CD8-positive, alpha-beta memory T cell (primary cell): ENCODE results near the gene BAAT. TPM values are rescaled to one million over a fixed set of nuclear protein-coding genes. Genes with fewer than 3 reads are reported as not detected.
A peak's percentile ranks its signal among the peaks of the same experiment; 100 is the strongest.

Source experiments
- CTCF ChIA-PET: fragments of 350-600 bp; sonication (Branson Sonifier 250); formaldehyde crosslinking; loops from one replicate; lab custom pipeline; 2021; ENCODE audit warnings: antibody characterized with exemption; lab: Charles Lee
- POLR2A ChIA-PET: fragments of 350-600 bp; sonication (Branson Sonifier 250); formaldehyde crosslinking; loops from one replicate; lab custom pipeline; 2021; ENCODE audit warnings: antibody characterized with exemption; lab: Charles Lee
- DNase-seq, 5 donors: peaks; one replicate each; pipeline versions ENCODE4 v3.0.0 to v3.0.0-alpha.2; 2020 to 2022; ENCODE audit warnings: mixed read lengths in 1 of 5
- H3K27ac ChIP-seq: one replicate; pipeline ENCODE4 v1.7.0; 2013; ENCODE audit warnings: low read depth, mild to moderate bottlenecking, low read length, moderate library complexity
- H3K27me3 ChIP-seq: 2 replicates; pipeline ENCODE4 v1.7.0; 2013; ENCODE audit warnings: low read length, mild to moderate bottlenecking; ENCODE audit not compliant: insufficient read depth, poor library complexity, severe bottlenecking
- H3K36me3 ChIP-seq: 2 replicates; pipeline ENCODE4 v1.7.0; 2013; ENCODE audit warnings: mild to moderate bottlenecking, low read length, moderate library complexity; ENCODE audit not compliant: insufficient read depth
- H3K4me1 ChIP-seq: 2 replicates; pipeline ENCODE4 v1.7.0; 2013; ENCODE audit warnings: mild to moderate bottlenecking, low read length, moderate library complexity; ENCODE audit not compliant: insufficient read depth
- H3K4me3 ChIP-seq: 2 replicates; pipeline ENCODE4 v1.7.0; 2013; ENCODE audit warnings: mild to moderate bottlenecking, low read length
- H3K9me3 ChIP-seq: 2 replicates; pipeline ENCODE4 v1.7.0; 2013; ENCODE audit warnings: mild to moderate bottlenecking, low read length
- H3K27ac Mint-ChIP-seq, 8 donors: one replicate each; pipeline ENCODE4 v1.8.0; 2020 to 2021; ENCODE audit warnings: mixed read lengths in 8 of 8, mild to moderate bottlenecking in 6 of 8, inconsistent platforms in 3 of 8, moderate library complexity in 3 of 8
- H3K27me3 Mint-ChIP-seq, 2 donors: one replicate each; pipeline ENCODE4 v1.8.0; 2020 to 2021; ENCODE audit warnings: mixed read lengths in 2 of 2, mild to moderate bottlenecking in 1 of 2, moderate library complexity in 1 of 2
- H3K36me3 Mint-ChIP-seq, 3 donors: one replicate each; pipeline ENCODE4 v1.8.0; 2020 to 2021; ENCODE audit warnings: mixed read lengths in 3 of 3, inconsistent platforms in 1 of 3, mild to moderate bottlenecking in 1 of 3
- H3K4me1 Mint-ChIP-seq, 3 donors: one replicate each; pipeline ENCODE4 v1.8.0; 2020 to 2021; ENCODE audit warnings: mixed read lengths in 3 of 3, inconsistent platforms in 1 of 3, mild to moderate bottlenecking in 1 of 3
- H3K4me3 Mint-ChIP-seq, 7 donors: one replicate each; pipeline ENCODE4 v1.8.0; 2020 to 2021; ENCODE audit warnings: mixed read lengths in 7 of 7, mild to moderate bottlenecking in 6 of 7, moderate library complexity in 4 of 7, inconsistent platforms in 2 of 7
- H3K9me3 Mint-ChIP-seq, 5 donors: one replicate each; pipeline ENCODE4 v1.8.0; 2020 to 2022; ENCODE audit warnings: mixed read lengths in 5 of 5, mild to moderate bottlenecking in 3 of 5, moderate library complexity in 2 of 5, inconsistent platforms in 1 of 5
- polyA plus RNA-seq: library from polyadenylated mRNA; unstranded; fragments of 300-500 nt; fragmentation: Illumina TruSeq; gene quantifications from one replicate; pipeline ENCODE4 v1.2.3, GENCODE V29; 2021
- total RNA-seq, 2 experiments: library from RNA; stranded (reverse); gene quantifications; one replicate each; pipeline ENCODE4 v1.2.3, GENCODE V29; 2021

The BAAT gene
- total and polyA plus RNA-seq, 3 experiments from 2014 or later = 0.12 TPM; not detected in 2

- Mint-ChIP-seq H3K27ac (peak overlapping the region; percentile 97 to 100 (median 100)), H3K36me3 (peaks cover 25 to 69% (median 47%) of the 10 kb centered on the region in 3 donors), H3K27me3 (no peaks in the 10 kb centered on the region), H3K4me3 (peak overlapping the region; percentile 96 to 100 (median 98)), H3K9me3 (peaks cover 0 to 3% (median 0%) of the 10 kb centered on the region in 5 donors), H3K4me1 (peaks cover 75 to 92% (median 90%) of the 10 kb centered on the region in 3 donors)
- Histone ChIP-seq H3K36me3 (peaks cover 17% of the 10 kb centered on the region), H3K9me3 (no peaks in the 10 kb centered on the region), H3K27me3 (no peaks in the 10 kb centered on the region), H3K4me1 (peaks cover 51% of the 10 kb centered on the region), H3K4me3 (peak overlapping the region; percentile 93), H3K27ac (peak overlapping the region; percentile 98)
- ChIA-PET POLR2A (interaction anchor here (1.8 kb wide), 1 partner anchor 9 kb away, joined by 4 read pairs; no protein-coding TSS in a partner anchor), CTCF (interaction anchor here (1.8 kb wide), 1 partner anchor 132 kb away, joined by 6 read pairs; no protein-coding TSS in a partner anchor)
- no peak for DNase-seq
Observed at GRCh38 chr9:101397746-101398067, 12.9 kb upstream of the BAAT start.

GRCh38 chr9:101394687-101395086 lies 9.9 kb upstream of the BAAT start:
- Mint-ChIP-seq H3K4me1 (peaks cover 68 to 90% (median 79%) of the 10 kb centered on the region in 3 donors), H3K27ac (peak overlapping the region in 1 of 8 donors; percentile 26), H3K36me3 (peaks cover 12 to 63% (median 38%) of the 10 kb centered on the region in 3 donors), H3K27me3 (no peaks in the 10 kb centered on the region), H3K4me3 (peak overlapping the region in 1 of 7 donors; percentile 9), H3K9me3 (peaks cover 0 to 5% (median 0%) of the 10 kb centered on the region in 5 donors)
- Histone ChIP-seq H3K27ac (no peak overlapping the region), H3K9me3 (no peaks in the 10 kb centered on the region), H3K4me1 (peaks cover 33% of the 10 kb centered on the region), H3K36me3 (no peaks in the 10 kb centered on the region), H3K4me3 (no peak overlapping the region), H3K27me3 (no peaks in the 10 kb centered on the region)
- CTCF ChIA-PET = no interaction called here
- POLR2A ChIA-PET = no interaction called here
- no peak for DNase-seq

GRCh38 chr9:101393135-101393534 lies 8.3 kb upstream of the BAAT start:
- Mint-ChIP-seq H3K4me1 (peaks cover 59 to 81% (median 73%) of the 10 kb centered on the region in 3 donors), H3K36me3 (peaks cover 16 to 66% (median 43%) of the 10 kb centered on the region in 3 donors), H3K9me3 (peaks cover 0 to 5% (median 0%) of the 10 kb centered on the region in 5 donors), H3K27ac (peak overlapping the region in 2 of 8 donors; percentile 39), H3K4me3 (peak overlapping the region in 1 of 7 donors; percentile 10), H3K27me3 (no peaks in the 10 kb centered on the region)
- H3K27ac ChIP-seq = no peak overlapping the region
- no peaks in the 10 kb centered on the region for H3K36me3 ChIP-seq
- H3K4me1 ChIP-seq = peaks cover 27% of the 10 kb centered on the region
- no peak for DNase-seq
- no peak overlapping the region for H3K4me3 ChIP-seq
- POLR2A ChIA-PET = no interaction called here
- CTCF ChIA-PET = no interaction called here
- no peaks in the 10 kb centered on the region for H3K9me3 ChIP-seq
- no peaks in the 10 kb centered on the region for H3K27me3 ChIP-seq

- ChIA-PET POLR2A (interaction anchor here (0.8 kb wide), 1 partner anchor 10 kb away, joined by 4 read pairs; the partner anchor contains the start of genes MRPL50 and ZNF189), CTCF (interaction anchor here (1.0 to 2.7 kb wide), 4 partner anchors 10 to 77 kb away, joined by 3 to 6 read pairs (median 3); partner anchors contain the start of genes MRPL50 and ZNF189)
- Histone ChIP-seq H3K27ac (no peak overlapping the region), H3K27me3 (no peaks in the 10 kb centered on the region), H3K9me3 (no peaks in the 10 kb centered on the region), H3K4me1 (no peaks in the 10 kb centered on the region), H3K36me3 (no peaks in the 10 kb centered on the region), H3K4me3 (no peak overlapping the region)
- DNase-seq = no peak
- peaks cover 28 to 40% (median 34%) of the 10 kb centered on the region in 3 donors for H3K4me1 Mint-ChIP-seq
- H3K36me3 Mint-ChIP-seq = peaks cover 12 to 53% (median 38%) of the 10 kb centered on the region in 3 donors
- H3K27me3 Mint-ChIP-seq = no peaks in the 10 kb centered on the region
- no peak overlapping the region for H3K4me3 Mint-ChIP-seq
- H3K9me3 Mint-ChIP-seq = peaks cover 4 to 14% (median 9%) of the 10 kb centered on the region in 5 donors
- H3K27ac Mint-ChIP-seq = peak overlapping the region in 4 of 8 donors; percentile 63 to 83 (median 76)
Observed at GRCh38 chr9:101388507-101388993, 3.7 kb upstream of the BAAT start.

DNA sequence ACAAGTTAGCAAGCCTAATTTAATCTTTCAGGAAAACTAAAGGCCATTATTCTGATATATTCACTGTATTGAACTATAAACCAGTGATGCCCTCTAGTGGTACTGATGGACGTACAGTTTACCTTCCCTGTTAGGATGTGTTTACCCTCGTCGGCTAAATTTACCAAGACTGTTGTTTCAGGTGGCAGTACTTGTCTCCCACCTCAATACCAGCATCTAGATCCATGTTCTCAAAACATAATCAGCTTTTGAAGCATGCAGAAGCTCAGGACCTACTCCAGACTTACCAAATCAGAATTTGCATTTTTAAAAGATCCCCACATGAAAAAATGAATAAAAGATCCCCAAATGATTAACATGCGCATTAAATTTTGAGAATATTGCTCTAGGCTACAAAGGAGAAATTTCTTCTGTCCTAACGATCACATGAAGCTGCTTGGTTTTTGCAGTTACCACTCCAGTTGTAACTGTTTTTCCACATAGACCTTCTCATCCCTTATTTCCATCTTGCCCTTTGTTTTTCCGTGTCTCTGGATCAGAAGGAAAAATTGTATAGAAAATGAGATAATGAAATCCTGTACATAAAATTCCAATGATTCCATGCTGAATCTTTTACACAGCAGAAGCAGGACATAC lies 3.2 kb upstream of the BAAT start:
- Mint-ChIP-seq H3K36me3 (peaks cover 12 to 49% (median 32%) of the 10 kb centered on the region in 3 donors), H3K27ac (peak overlapping the region in 7 of 8 donors; percentile 45 to 87 (median 72)), H3K9me3 (peaks cover 4 to 12% (median 11%) of the 10 kb centered on the region in 5 donors), H3K27me3 (no peaks in the 10 kb centered on the region), H3K4me1 (peaks cover 25 to 35% (median 28%) of the 10 kb centered on the region in 3 donors), H3K4me3 (no peak overlapping the region)
- Histone ChIP-seq H3K27me3 (no peaks in the 10 kb centered on the region), H3K27ac (no peak overlapping the region), H3K9me3 (no peaks in the 10 kb centered on the region), H3K4me1 (no peaks in the 10 kb centered on the region), H3K4me3 (no peak overlapping the region), H3K36me3 (no peaks in the 10 kb centered on the region)
- POLR2A ChIA-PET = no interaction called here
- CTCF ChIA-PET = interaction anchor here (1.0 to 2.7 kb wide), 4 partner anchors 11 to 77 kb away, joined by 3 to 6 read pairs (median 3); partner anchors contain the start of genes MRPL50 and ZNF189
- DNase-seq = peak in 2 of 5 donors; percentile 9 to 18

DNA sequence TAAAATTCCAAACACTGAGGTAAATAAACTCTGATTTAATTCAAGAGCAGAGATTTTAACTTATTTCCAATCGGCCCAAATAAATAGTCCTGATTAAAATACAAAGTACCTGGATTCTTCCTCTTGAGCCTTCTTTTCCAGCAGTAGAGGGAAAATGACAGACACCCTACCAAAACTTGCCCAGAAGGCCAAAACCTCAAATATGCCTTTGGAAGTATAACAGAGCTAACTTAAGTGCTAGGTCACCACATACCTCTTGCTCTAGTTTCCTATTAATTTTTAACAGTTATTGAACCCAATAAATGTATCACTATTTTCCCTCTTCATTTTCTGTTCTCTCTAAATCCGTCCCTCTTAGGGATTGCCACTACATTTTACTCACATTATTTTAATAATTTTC lies 1.4 kb downstream of the BAAT start:
- Histone ChIP-seq H3K4me3 (no peak overlapping the region), H3K27ac (no peak overlapping the region), H3K36me3 (no peaks in the 10 kb centered on the region), H3K27me3 (no peaks in the 10 kb centered on the region), H3K9me3 (no peaks in the 10 kb centered on the region), H3K4me1 (no peaks in the 10 kb centered on the region)
- no peak for DNase-seq
- Mint-ChIP-seq H3K27me3 (peaks cover 1 to 9% of the 10 kb centered on the region in 2 donors), H3K4me1 (peaks cover 4 to 6% (median 6%) of the 10 kb centered on the region in 3 donors), H3K4me3 (no peak overlapping the region), H3K27ac (no peak overlapping the region), H3K36me3 (peaks cover 2 to 17% (median 8%) of the 10 kb centered on the region in 3 donors), H3K9me3 (peaks cover 4 to 12% (median 9%) of the 10 kb centered on the region in 5 donors)
- ChIA-PET CTCF (no interaction called here), POLR2A (no interaction called here)

GRCh38 chr9:101381833-101382342 lies 2.9 kb downstream of the BAAT start:
- Histone ChIP-seq H3K4me3 (no peak overlapping the region), H3K9me3 (no peaks in the 10 kb centered on the region), H3K36me3 (no peaks in the 10 kb centered on the region), H3K4me1 (no peaks in the 10 kb centered on the region), H3K27ac (no peak overlapping the region), H3K27me3 (no peaks in the 10 kb centered on the region)
- Mint-ChIP-seq H3K36me3 (peaks cover 2 to 11% (median 8%) of the 10 kb centered on the region in 3 donors), H3K27ac (no peak overlapping the region), H3K4me1 (no peaks in the 10 kb centered on the region), H3K27me3 (peaks cover 6 to 18% of the 10 kb centered on the region in 2 donors), H3K9me3 (peaks cover 6 to 12% (median 9%) of the 10 kb centered on the region in 5 donors), H3K4me3 (no peak overlapping the region)
- DNase-seq = no peak
- POLR2A ChIA-PET = no interaction called here
- CTCF ChIA-PET = no interaction called here

DNA sequence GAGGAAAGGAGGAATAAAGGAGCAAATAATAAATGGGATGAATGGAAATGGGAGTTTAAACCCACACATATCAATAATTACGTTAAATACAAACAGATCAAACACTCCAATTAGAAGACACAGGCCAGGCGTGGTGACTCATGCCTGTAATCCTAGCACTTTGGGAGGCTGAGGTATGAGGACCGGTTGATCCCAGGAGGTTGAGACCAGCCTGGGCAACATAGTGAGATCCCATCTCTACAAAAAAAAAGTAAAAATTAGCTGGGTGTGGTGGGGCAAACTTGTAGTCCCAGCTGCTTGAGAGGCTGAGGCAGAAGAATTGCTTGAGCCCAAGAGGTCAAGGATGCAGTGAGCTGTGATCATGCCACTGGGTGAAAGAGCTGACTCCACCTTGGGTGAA lies 3.7 kb downstream of the BAAT start:
- peaks cover 6 to 16% (median 11%) of the 10 kb centered on the region in 5 donors for H3K9me3 Mint-ChIP-seq
- Histone ChIP-seq H3K36me3 (no peaks in the 10 kb centered on the region), H3K27me3 (no peaks in the 10 kb centered on the region), H3K4me3 (no peak overlapping the region), H3K9me3 (no peaks in the 10 kb centered on the region), H3K27ac (no peak overlapping the region), H3K4me1 (no peaks in the 10 kb centered on the region)
- ChIA-PET CTCF (no interaction called here), POLR2A (no interaction called here)
- H3K27ac Mint-ChIP-seq = no peak overlapping the region
- DNase-seq = no peak
- no peak overlapping the region for H3K4me3 Mint-ChIP-seq
- peaks cover 2 to 15% (median 10%) of the 10 kb centered on the region in 3 donors for H3K36me3 Mint-ChIP-seq
- H3K4me1 Mint-ChIP-seq = no peaks in the 10 kb centered on the region
- peaks cover 7 to 25% of the 10 kb centered on the region in 2 donors for H3K27me3 Mint-ChIP-seq
